CD8-positive, alpha-beta memory T cell (primary cell): ENCODE measurements around the gene COL4A6. TPM values are rescaled to one million over a fixed set of nuclear protein-coding genes. Genes with fewer than 3 reads are reported as not detected.

Experiments
- CTCF ChIA-PET: fragments of 350-600 bp; sonication (Branson Sonifier 250); formaldehyde crosslinking; loops from one replicate; lab custom pipeline; 2021; ENCODE audit warnings: antibody characterized with exemption; lab: Charles Lee
- POLR2A ChIA-PET: fragments of 350-600 bp; sonication (Branson Sonifier 250); formaldehyde crosslinking; loops from one replicate; lab custom pipeline; 2021; ENCODE audit warnings: antibody characterized with exemption; lab: Charles Lee
- DNase-seq, 5 donors: peaks; one replicate each; pipeline versions ENCODE4 v3.0.0 to v3.0.0-alpha.2; 2020 to 2022; ENCODE audit warnings: mixed read lengths in 1 of 5
- H3K27ac ChIP-seq: one replicate; pipeline ENCODE4 v1.7.0; 2013; ENCODE audit warnings: low read depth, mild to moderate bottlenecking, low read length, moderate library complexity
- H3K27me3 ChIP-seq: 2 replicates; pipeline ENCODE4 v1.7.0; 2013; ENCODE audit warnings: low read length, mild to moderate bottlenecking; ENCODE audit not compliant: insufficient read depth, poor library complexity, severe bottlenecking
- H3K36me3 ChIP-seq: 2 replicates; pipeline ENCODE4 v1.7.0; 2013; ENCODE audit warnings: mild to moderate bottlenecking, low read length, moderate library complexity; ENCODE audit not compliant: insufficient read depth
- H3K4me1 ChIP-seq: 2 replicates; pipeline ENCODE4 v1.7.0; 2013; ENCODE audit warnings: mild to moderate bottlenecking, low read length, moderate library complexity; ENCODE audit not compliant: insufficient read depth
- H3K4me3 ChIP-seq: 2 replicates; pipeline ENCODE4 v1.7.0; 2013; ENCODE audit warnings: mild to moderate bottlenecking, low read length
- H3K9me3 ChIP-seq: 2 replicates; pipeline ENCODE4 v1.7.0; 2013; ENCODE audit warnings: mild to moderate bottlenecking, low read length
- H3K27ac Mint-ChIP-seq, 8 donors: one replicate each; pipeline ENCODE4 v1.8.0; 2020 to 2021; ENCODE audit warnings: mixed read lengths in 8 of 8, mild to moderate bottlenecking in 6 of 8, inconsistent platforms in 3 of 8, moderate library complexity in 3 of 8
- H3K27me3 Mint-ChIP-seq, 2 donors: one replicate each; pipeline ENCODE4 v1.8.0; 2020 to 2021; ENCODE audit warnings: mixed read lengths in 2 of 2, mild to moderate bottlenecking in 1 of 2, moderate library complexity in 1 of 2
- H3K36me3 Mint-ChIP-seq, 3 donors: one replicate each; pipeline ENCODE4 v1.8.0; 2020 to 2021; ENCODE audit warnings: mixed read lengths in 3 of 3, inconsistent platforms in 1 of 3, mild to moderate bottlenecking in 1 of 3
- H3K4me1 Mint-ChIP-seq, 3 donors: one replicate each; pipeline ENCODE4 v1.8.0; 2020 to 2021; ENCODE audit warnings: mixed read lengths in 3 of 3, inconsistent platforms in 1 of 3, mild to moderate bottlenecking in 1 of 3
- H3K4me3 Mint-ChIP-seq, 7 donors: one replicate each; pipeline ENCODE4 v1.8.0; 2020 to 2021; ENCODE audit warnings: mixed read lengths in 7 of 7, mild to moderate bottlenecking in 6 of 7, moderate library complexity in 4 of 7, inconsistent platforms in 2 of 7
- H3K9me3 Mint-ChIP-seq, 5 donors: one replicate each; pipeline ENCODE4 v1.8.0; 2020 to 2022; ENCODE audit warnings: mixed read lengths in 5 of 5, mild to moderate bottlenecking in 3 of 5, moderate library complexity in 2 of 5, inconsistent platforms in 1 of 5
- polyA plus RNA-seq: library from polyadenylated mRNA; unstranded; fragments of 300-500 nt; fragmentation: Illumina TruSeq; gene quantifications from one replicate; pipeline ENCODE4 v1.2.3, GENCODE V29; 2021
- total RNA-seq, 2 experiments: library from RNA; stranded (reverse); gene quantifications; one replicate each; pipeline ENCODE4 v1.2.3, GENCODE V29; 2021

The COL4A6 gene
- total and polyA plus RNA-seq, 3 experiments from 2014 or later, result not detected

DNA sequence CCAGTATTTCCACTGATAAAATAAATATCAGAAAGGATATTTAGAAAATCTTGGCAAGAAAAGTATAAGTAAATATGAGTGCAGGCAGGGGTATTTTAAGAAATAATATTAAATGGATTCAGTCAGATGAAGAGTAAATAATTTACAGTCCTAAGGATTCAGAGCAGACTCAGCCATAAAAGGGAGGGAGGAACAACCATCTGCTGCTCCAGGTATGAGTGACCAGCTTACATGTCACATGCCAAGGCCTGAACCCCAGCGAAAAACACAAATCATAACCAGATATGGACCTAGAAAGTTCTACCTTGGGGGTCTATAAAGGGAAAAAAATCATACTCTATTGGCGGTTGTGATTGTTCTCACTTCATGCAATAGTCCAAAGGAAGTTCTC lies 166.8 kb downstream of the COL4A6 start:
- DNase-seq, result no peak
- Mint-ChIP-seq H3K9me3 (peaks cover 0 to 5% (median 0%) of the 10 kb centered on the region in 5 donors), H3K4me1 (peaks cover 0 to 2% (median 0%) of the 10 kb centered on the region in 3 donors), H3K27ac (no peak overlapping the region), H3K4me3 (no peak overlapping the region), H3K27me3 (peaks cover 7 to 11% of the 10 kb centered on the region in 2 donors), H3K36me3 (no peaks in the 10 kb centered on the region)
- no peak overlapping the region for H3K4me3 ChIP-seq
- H3K36me3 ChIP-seq, result no peaks in the 10 kb centered on the region
- CTCF ChIA-PET, result no interaction called here
- no peaks in the 10 kb centered on the region for H3K27me3 ChIP-seq
- POLR2A ChIA-PET, result no interaction called here
- no peaks in the 10 kb centered on the region for H3K9me3 ChIP-seq
- H3K4me1 ChIP-seq, result no peaks in the 10 kb centered on the region
- H3K27ac ChIP-seq, result no peak overlapping the region

DNA sequence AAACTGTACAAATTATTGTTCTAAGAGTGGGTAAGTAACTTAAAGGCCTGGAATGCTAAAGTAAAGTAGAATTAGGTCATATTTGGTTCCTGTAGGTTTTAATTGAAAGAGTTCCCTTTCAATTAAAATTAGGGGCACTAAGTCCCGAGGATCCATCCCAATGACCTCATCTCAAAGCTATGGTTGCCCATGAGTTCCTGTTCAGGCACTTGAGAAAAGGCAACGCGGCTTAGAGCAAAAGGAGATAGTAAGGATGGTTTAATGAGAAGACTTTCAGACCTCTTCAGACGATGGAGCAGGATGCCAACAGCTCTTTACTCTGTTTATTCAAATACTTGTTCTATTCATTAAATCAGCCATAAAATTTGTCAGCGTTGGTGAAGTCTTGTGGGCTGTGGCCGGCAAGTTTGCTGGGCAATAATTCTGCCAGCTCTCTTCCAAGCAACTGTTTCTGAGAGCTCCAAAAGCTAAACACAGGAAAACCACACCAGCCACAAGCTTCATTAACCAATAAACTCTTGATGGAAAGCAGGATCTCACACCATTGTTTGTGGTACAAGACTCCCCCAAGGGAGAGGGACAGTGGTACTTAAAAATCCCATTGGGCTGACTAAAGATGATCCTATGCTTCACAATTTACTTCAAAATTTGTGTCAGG lies 167.4 kb downstream of the COL4A6 start:
- peaks cover 0 to 2% (median 0%) of the 10 kb centered on the region in 3 donors for H3K4me1 Mint-ChIP-seq
- H3K36me3 Mint-ChIP-seq, result no peaks in the 10 kb centered on the region
- Histone ChIP-seq H3K27me3 (no peaks in the 10 kb centered on the region), H3K9me3 (no peaks in the 10 kb centered on the region), H3K4me3 (no peak overlapping the region), H3K4me1 (no peaks in the 10 kb centered on the region), H3K36me3 (no peaks in the 10 kb centered on the region), H3K27ac (no peak overlapping the region)
- CTCF ChIA-PET, result no interaction called here
- no peak overlapping the region for H3K27ac Mint-ChIP-seq
- no peak overlapping the region for H3K4me3 Mint-ChIP-seq
- H3K27me3 Mint-ChIP-seq, result peaks cover 7 to 11% of the 10 kb centered on the region in 2 donors
- no peak for DNase-seq
- H3K9me3 Mint-ChIP-seq, result peaks cover 0 to 5% (median 0%) of the 10 kb centered on the region in 5 donors
- POLR2A ChIA-PET, result no interaction called here

DNA sequence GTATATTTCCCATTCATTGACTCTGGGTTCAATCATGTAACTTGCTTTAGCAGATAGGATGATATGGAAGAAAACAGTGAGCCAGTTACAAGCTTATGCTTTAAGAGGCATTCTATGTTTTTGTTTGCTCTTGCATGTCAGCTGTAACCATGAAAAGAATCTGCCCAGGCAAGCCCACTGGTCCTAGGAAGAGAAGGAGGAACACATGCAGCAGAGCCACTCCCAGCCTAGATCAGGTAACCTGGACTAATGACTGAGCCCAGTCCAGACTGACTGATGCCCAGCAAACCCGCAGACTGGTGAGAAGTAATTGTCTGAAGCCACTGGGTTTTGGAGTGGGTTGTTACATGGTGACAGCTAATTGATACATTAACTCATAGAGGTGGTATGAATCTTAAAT lies 167.9 kb downstream of the COL4A6 start:
- Histone ChIP-seq H3K9me3 (no peaks in the 10 kb centered on the region), H3K27me3 (no peaks in the 10 kb centered on the region), H3K27ac (no peak overlapping the region), H3K4me3 (no peak overlapping the region), H3K36me3 (no peaks in the 10 kb centered on the region), H3K4me1 (no peaks in the 10 kb centered on the region)
- no peaks in the 10 kb centered on the region for H3K36me3 Mint-ChIP-seq
- H3K27me3 Mint-ChIP-seq, result peaks cover 11 to 12% of the 10 kb centered on the region in 2 donors
- ChIA-PET CTCF (no interaction called here), POLR2A (no interaction called here)
- no peak overlapping the region for H3K27ac Mint-ChIP-seq
- H3K4me3 Mint-ChIP-seq, result no peak overlapping the region
- peaks cover 0 to 5% (median 0%) of the 10 kb centered on the region in 5 donors for H3K9me3 Mint-ChIP-seq
- DNase-seq, result no peak
- H3K4me1 Mint-ChIP-seq, result peaks cover 0 to 2% (median 0%) of the 10 kb centered on the region in 3 donors

DNA sequence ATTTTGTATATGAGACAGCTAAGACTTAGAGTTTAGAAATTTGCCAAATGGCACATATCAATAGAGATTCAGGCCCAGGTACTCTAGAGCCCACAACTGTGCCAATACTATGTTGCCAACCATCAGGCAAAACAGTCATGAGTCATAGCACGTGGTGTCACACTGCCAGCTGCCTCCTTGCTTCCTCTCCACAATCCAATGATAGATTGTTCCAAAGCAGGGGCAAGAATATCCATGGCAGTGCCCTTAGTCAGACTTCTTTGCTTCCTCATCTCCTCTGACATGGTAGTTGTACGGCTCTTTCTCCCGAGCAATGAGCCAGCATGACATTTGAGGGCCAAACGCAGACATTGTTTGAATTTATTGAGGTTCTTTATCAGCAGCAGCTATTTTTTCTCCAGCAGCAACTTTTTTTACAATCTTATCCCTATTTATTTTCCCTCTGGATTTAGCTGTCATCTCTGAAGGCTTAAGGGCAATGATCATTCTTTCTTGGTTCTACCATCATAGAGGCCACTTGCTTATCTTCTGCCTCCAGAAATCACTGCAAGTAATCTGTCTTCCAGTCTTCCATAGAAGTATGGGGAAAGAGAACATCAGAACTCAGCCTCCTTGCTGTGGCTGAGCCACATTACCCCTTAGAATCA lies 169.7 kb downstream of the COL4A6 start:
- no peaks in the 10 kb centered on the region for H3K27me3 ChIP-seq
- H3K36me3 Mint-ChIP-seq, result no peaks in the 10 kb centered on the region
- H3K4me3 ChIP-seq, result no peak overlapping the region
- H3K27me3 Mint-ChIP-seq, result peaks cover 7 to 11% of the 10 kb centered on the region in 2 donors
- DNase-seq, result no peak
- peaks cover 0 to 2% (median 0%) of the 10 kb centered on the region in 5 donors for H3K9me3 Mint-ChIP-seq
- no peak overlapping the region for H3K4me3 Mint-ChIP-seq
- no peaks in the 10 kb centered on the region for H3K4me1 ChIP-seq
- H3K4me1 Mint-ChIP-seq, result peaks cover 0 to 2% (median 0%) of the 10 kb centered on the region in 3 donors
- CTCF ChIA-PET, result no interaction called here
- H3K36me3 ChIP-seq, result no peaks in the 10 kb centered on the region
- no peak overlapping the region for H3K27ac ChIP-seq
- POLR2A ChIA-PET, result no interaction called here
- H3K9me3 ChIP-seq, result no peaks in the 10 kb centered on the region
- H3K27ac Mint-ChIP-seq, result no peak overlapping the region

DNA sequence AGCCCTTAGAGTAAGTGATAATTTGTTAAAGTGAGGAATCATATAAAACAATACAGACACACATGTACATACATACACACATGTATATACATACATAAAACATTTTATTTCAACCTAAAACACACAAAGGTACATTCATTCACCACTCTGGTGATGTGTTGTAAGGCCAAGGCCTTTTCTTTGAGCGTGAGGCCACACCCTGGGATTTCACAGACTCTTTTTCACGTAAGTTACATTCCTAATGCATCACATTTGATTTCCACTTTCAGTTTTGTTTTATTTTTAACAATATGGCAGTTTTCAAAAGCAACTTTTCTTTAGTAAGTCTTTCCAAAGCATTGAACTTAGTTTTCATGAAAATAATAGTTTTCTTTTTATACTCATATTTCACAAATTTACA lies 170.7 kb downstream of the COL4A6 start:
- H3K4me1 ChIP-seq, result no peaks in the 10 kb centered on the region
- no peak overlapping the region for H3K27ac ChIP-seq
- Mint-ChIP-seq H3K4me1 (peaks cover 0 to 2% (median 0%) of the 10 kb centered on the region in 3 donors), H3K36me3 (no peaks in the 10 kb centered on the region), H3K9me3 (peaks cover 0 to 2% (median 0%) of the 10 kb centered on the region in 5 donors), H3K27ac (no peak overlapping the region), H3K4me3 (no peak overlapping the region), H3K27me3 (peaks cover 7 to 11% of the 10 kb centered on the region in 2 donors)
- no peak for DNase-seq
- ChIA-PET CTCF (no interaction called here), POLR2A (no interaction called here)
- H3K9me3 ChIP-seq, result no peaks in the 10 kb centered on the region
- no peaks in the 10 kb centered on the region for H3K36me3 ChIP-seq
- H3K4me3 ChIP-seq, result no peak overlapping the region
- no peaks in the 10 kb centered on the region for H3K27me3 ChIP-seq

DNA sequence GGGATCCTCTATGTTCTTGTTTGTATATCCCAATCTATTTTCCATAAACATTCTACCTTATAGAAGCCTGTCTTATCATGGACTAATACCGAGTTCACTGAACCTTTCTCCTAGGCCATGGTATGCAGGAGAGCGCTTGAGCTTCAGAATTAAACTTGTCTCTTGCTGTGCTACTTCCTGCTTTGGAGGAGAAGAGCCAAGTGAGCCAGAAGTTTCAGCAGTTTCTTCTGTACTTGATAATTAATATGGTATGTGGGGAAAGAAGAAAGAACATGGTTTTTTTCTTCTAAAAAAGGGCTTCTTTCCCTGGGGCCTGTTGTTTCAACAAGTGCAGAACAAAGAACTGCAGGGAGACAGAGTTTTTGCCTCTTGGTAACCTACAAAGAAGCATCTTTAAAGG lies 173.8 kb downstream of the COL4A6 start:
- Mint-ChIP-seq H3K9me3 (no peaks in the 10 kb centered on the region), H3K27ac (no peak overlapping the region), H3K36me3 (no peaks in the 10 kb centered on the region), H3K4me3 (no peak overlapping the region), H3K27me3 (peaks cover 7 to 13% of the 10 kb centered on the region in 2 donors), H3K4me1 (no peaks in the 10 kb centered on the region)
- Histone ChIP-seq H3K4me3 (no peak overlapping the region), H3K4me1 (no peaks in the 10 kb centered on the region), H3K27ac (no peak overlapping the region), H3K36me3 (no peaks in the 10 kb centered on the region), H3K9me3 (no peaks in the 10 kb centered on the region), H3K27me3 (no peaks in the 10 kb centered on the region)
- no peak for DNase-seq
- ChIA-PET CTCF (no interaction called here), POLR2A (no interaction called here)

DNA sequence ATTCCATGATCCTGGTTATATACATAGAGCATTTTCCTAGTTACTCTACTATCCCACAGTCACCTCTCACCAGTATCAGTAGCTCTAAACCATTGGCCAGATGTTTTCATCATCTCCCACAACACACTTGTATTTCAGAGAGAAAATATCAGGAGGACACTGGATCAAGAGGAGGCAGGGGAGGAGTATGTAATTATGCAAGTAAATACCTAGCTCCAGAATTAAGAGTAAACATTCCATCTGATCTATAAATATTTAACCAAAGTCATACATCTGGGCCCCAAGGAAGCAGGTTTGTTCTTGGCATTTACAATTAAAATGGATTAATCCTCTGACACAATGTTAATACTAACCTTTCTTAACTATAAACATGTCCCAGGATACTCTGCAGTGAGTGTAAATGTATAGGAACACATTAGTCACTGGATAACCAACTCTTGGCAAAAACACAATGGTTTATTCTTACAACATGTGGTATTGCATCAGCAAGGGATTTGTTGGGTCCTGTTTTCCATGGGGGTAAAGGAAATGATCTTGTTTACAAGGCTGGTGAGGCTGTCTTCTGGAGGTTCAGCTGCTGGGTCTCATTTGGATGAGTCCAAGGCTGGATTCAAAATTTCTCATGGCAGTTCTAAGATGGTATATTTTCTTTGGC lies 176.5 kb downstream of the COL4A6 start:
- no peaks in the 10 kb centered on the region for H3K9me3 Mint-ChIP-seq
- H3K27me3 Mint-ChIP-seq, result peaks cover 15 to 16% of the 10 kb centered on the region in 2 donors
- DNase-seq, result no peak
- H3K27me3 ChIP-seq, result no peaks in the 10 kb centered on the region
- POLR2A ChIA-PET, result no interaction called here
- no peaks in the 10 kb centered on the region for H3K4me1 Mint-ChIP-seq
- no peak overlapping the region for H3K4me3 ChIP-seq
- no peak overlapping the region for H3K27ac ChIP-seq
- no peaks in the 10 kb centered on the region for H3K36me3 ChIP-seq
- H3K36me3 Mint-ChIP-seq, result no peaks in the 10 kb centered on the region
- CTCF ChIA-PET, result no interaction called here
- H3K9me3 ChIP-seq, result no peaks in the 10 kb centered on the region
- H3K4me1 ChIP-seq, result no peaks in the 10 kb centered on the region
- H3K4me3 Mint-ChIP-seq, result no peak overlapping the region
- H3K27ac Mint-ChIP-seq, result no peak overlapping the region

DNA sequence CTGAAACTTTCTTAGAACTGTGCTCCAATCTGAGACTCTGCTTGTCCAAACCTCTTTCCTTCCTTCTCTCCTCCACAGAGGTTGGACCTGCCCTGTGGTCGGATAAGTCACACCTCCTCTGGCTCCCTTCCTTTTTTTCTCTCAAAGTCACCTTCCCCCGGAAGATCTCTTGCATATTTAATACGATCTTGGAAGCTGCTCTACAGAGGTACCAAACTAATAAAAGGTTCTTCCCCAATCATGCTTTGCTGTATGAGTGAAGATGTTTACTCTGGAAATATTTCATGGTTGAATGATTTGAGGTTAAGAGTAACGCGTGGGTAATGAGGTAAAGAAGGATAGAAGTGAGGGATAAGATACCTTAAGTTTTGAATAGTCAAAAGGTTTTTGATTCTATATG lies 180.7 kb downstream of the COL4A6 start:
- peaks cover 18 to 21% of the 10 kb centered on the region in 2 donors for H3K27me3 Mint-ChIP-seq
- no peaks in the 10 kb centered on the region for H3K4me1 Mint-ChIP-seq
- no peak for DNase-seq
- no peak overlapping the region for H3K4me3 Mint-ChIP-seq
- no peak overlapping the region for H3K4me3 ChIP-seq
- H3K9me3 Mint-ChIP-seq, result no peaks in the 10 kb centered on the region
- H3K36me3 Mint-ChIP-seq, result no peaks in the 10 kb centered on the region
- H3K27ac ChIP-seq, result no peak overlapping the region
- ChIA-PET POLR2A (no interaction called here), CTCF (no interaction called here)
- no peaks in the 10 kb centered on the region for H3K36me3 ChIP-seq
- H3K27ac Mint-ChIP-seq, result no peak overlapping the region
- no peaks in the 10 kb centered on the region for H3K4me1 ChIP-seq
- no peaks in the 10 kb centered on the region for H3K27me3 ChIP-seq
- H3K9me3 ChIP-seq, result no peaks in the 10 kb centered on the region
